Measurements from ENCODE around the gene ATP2B2. TPM values are rescaled to one million over a fixed set of nuclear protein-coding genes. Genes with fewer than 3 reads are reported as not detected.

ATP2B2 gene
- total and polyA plus RNA-seq, 9 of the 15 experiments (the other 6 are each of a cell fraction or from before 2014, with no cell fraction given): 0.06 TPM; not detected in 8

DNA sequence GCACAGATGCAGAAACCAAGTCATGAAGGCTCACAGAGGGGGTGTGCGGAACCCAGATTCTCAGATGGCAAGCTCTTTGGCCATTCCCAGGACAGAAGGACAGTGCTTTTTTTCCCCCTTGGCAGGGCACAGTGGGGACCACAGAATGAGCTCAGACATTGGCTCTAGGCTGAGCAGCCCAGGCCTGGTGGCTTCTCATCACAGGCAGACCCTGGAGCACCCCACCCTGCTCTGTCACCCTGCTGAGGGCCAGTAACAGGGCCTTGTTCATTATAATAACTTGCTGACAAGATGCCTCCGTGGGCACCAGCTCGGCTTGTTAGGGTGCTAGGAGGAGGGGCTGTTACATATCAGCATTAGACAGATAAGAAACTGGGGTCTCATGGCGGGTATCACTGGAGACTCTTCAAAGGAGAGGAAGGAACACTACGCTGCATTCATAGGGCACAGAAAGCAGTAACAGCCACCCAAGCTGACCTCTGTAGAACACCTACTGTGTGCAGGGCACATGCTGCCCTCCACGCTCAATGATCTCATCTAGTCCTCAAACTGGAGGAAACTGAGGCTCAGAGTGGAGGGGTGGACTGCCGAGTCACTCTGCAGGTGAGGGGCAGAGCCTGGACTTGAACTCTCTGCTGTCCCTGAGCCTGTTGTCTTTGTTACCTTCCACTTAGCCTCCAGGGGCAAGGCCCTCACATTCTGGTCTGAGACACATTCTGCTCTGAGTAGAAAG, 114.6 kb downstream of the ATP2B2 start:
- CTCF ChIA-PET (ENCODE audit: low intra/inter-chr PET ratio): no interaction called here
- peaks cover 5 to 58% of the 10 kb centered on the region in 2 experiments; a peak in 4 of 5 replicates for H3K27me3 ChIP-seq (ENCODE audit: control insufficient read depth in 2 of 2, insufficient read depth in 2 of 2, low read length in 2 of 2)
- peaks cover 9% of the 10 kb centered on the region; the same call in 1 of the 2 replicates for H4K20me1 ChIP-seq (replicated peaks; ENCODE audit: control insufficient read depth, insufficient read depth, low read length)
- H3K4me1 ChIP-seq (replicated peaks in 1 of 2; ENCODE audit: control insufficient read depth in 2 of 2, insufficient read depth in 2 of 2, low read length in 2 of 2): no peaks in the 10 kb centered on the region; a peak in 1 of 5 replicates
- H3K4me3 ChIP-seq: no peak overlapping the region
- intact Hi-C loops (cut with micrococcal nuclease) (no loop called here), in situ Hi-C loops (cut with MboI) (no loop called here)
- DNase-seq (ENCODE audit: extremely low read depth in 1 of 4, low spot score in 3 of 4) (no peak), ATAC-seq (no peak), FAIRE-seq (no peak)
- H3K9ac ChIP-seq (ENCODE audit: insufficient read depth in 1 of 2, low read depth in 2 of 2, low read length in 2 of 2): peak overlapping the region in 1 of 2 experiments; percentile 5; a peak in 1 of 4 replicates
- POLR2A ChIA-PET: interaction anchor here (0.8 kb wide), 1 partner anchor 426 kb away, joined by 5 read pairs; no protein-coding TSS in a partner anchor
- H3K9me3 ChIP-seq (replicated peaks; ENCODE audit: control insufficient read depth, insufficient read depth, low read depth, low read length): no peaks in the 10 kb centered on the region
- H3K79me2 ChIP-seq (ENCODE audit: control insufficient read depth, insufficient read depth, low read length): no peaks in the 10 kb centered on the region
- no peak overlapping the region for H3K27ac ChIP-seq (ENCODE audit: extremely low read depth, low read depth, low read length)
- H3K4me2 ChIP-seq (ENCODE audit: insufficient read depth, low read length): no peak overlapping the region
- 3% methylated on average over 7 of the region's 7 CpGs for WGBS (ENCODE audit: insufficient coverage, low coverage, missing lambda C conversion rate)
- H3K36me3 ChIP-seq (ENCODE audit: control insufficient read depth, insufficient read depth, low read length): no peaks in the 10 kb centered on the region
- TF ChIP-seq ZNF696 (CRISPR knock-in tag; conservative IDR thresholded peaks at IDR 0.05) (no peak), ZKSCAN1 (IDR thresholded peaks at IDR 0.05; ENCODE audit: low read depth, low read length) (peak; percentile 70; the same call in 1 of the 2 replicates), NCOA6 (IDR thresholded peaks at IDR 0.05) (no peak), ZNF551 (CRISPR knock-in tag; IDR thresholded peaks at IDR 0.05) (no peak)
- TF ChIP-seq, protein P1, sequence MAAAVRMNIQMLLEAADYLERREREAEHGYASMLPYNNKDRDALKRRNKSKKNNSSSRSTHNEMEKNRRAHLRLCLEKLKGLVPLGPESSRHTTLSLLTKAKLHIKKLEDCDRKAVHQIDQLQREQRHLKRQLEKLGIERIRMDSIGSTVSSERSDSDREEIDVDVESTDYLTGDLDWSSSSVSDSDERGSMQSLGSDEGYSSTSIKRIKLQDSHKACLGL (CRISPR knock-in tag; IDR thresholded peaks at IDR 0.05; ENCODE audit: borderline replicate concordance, poor library complexity, severe bottlenecking): no peak
- no TSS peak for BruUV-seq (replicated peaks)
- H3K9me1 ChIP-seq (ENCODE audit: control insufficient read depth, insufficient read depth, low read length): no peaks in the 10 kb centered on the region
- H2AFZ ChIP-seq (ENCODE audit: low read depth, low read length): no peak overlapping the region
